HEK293 (cell line): ENCODE measurements around the gene CFAP107.

ENCODE experiments used
- CTCF ChIA-PET: fragments of 350-600 bp; formaldehyde crosslinking; extraction: SDS; loops from one replicate; lab custom pipeline; 2021; ENCODE audit warnings: antibody characterized with exemption; lab: Yijun Ruan, JAX
- POLR2A ChIA-PET: fragments of 300-600 bp; formaldehyde crosslinking; extraction: SDS; loops from one replicate; lab custom pipeline; 2020; ENCODE audit warnings: antibody characterized with exemption, inconsistent platforms; lab: Yijun Ruan, JAX
- H3K27ac ChIP-seq: fragments of 200-500 bp; sonication (Bioruptor generic); 2 replicates; pipeline ENCODE4 v1.5.1; 2014; ENCODE audit warnings: low read depth, low read length, control low read depth, inconsistent platforms; ENCODE audit errors: extremely low read depth
- H3K36me3 ChIP-seq, 2 experiments: fragments of 200-500 bp in 1 of 2; sonication (Bioruptor generic) in 1 of 2; 1 replicate in 1 of 2; 2 replicates in 1 of 2; pipeline ENCODE4 v1.5.1; 2014 to 2017; ENCODE audit warnings: inconsistent platforms in 2 of 2, low read length in 2 of 2; ENCODE audit not compliant: control insufficient read depth in 2 of 2, insufficient read depth in 1 of 2
- H3K4me1 ChIP-seq: fragments of 200-500 bp; sonication (Bioruptor generic); 2 replicates; pipeline ENCODE4 v1.5.1; 2014; ENCODE audit warnings: mild to moderate bottlenecking, low read length, inconsistent platforms; ENCODE audit not compliant: control insufficient read depth, insufficient read depth
- H3K4me3 ChIP-seq: 2 replicates; pipeline ENCODE4 v1.5.1; 2011; ENCODE audit warnings: low read depth, mild to moderate bottlenecking, control low read depth, low read length, moderate library complexity
- H3K9me3 ChIP-seq: fragments of 200-500 bp; sonication (Bioruptor generic); 2 replicates; pipeline ENCODE4 v1.5.1; 2014; ENCODE audit warnings: low read depth, low read length, inconsistent platforms; ENCODE audit not compliant: control insufficient read depth, insufficient read depth
- BCL6B ChIP-seq: fragments of 450-650 bp; formaldehyde crosslinking; IDR thresholded peaks from 2 replicates; pipeline ENCODE4 v1.5.1; 2017; ENCODE audit warnings: missing biosample characterization, missing genetic modification characterization
- GLIS1 ChIP-seq: fragments of 450-650 bp; formaldehyde crosslinking; IDR thresholded peaks from 2 replicates; pipeline ENCODE4 v1.5.1; 2016; ENCODE audit warnings: missing biosample characterization, missing genetic modification characterization
- HOXD13 ChIP-seq: sonication (generic); formaldehyde crosslinking; IDR thresholded peaks from 2 replicates; pipeline ENCODE4 v1.8.0; 2022; ENCODE audit warnings: missing genetic modification reagents, borderline replicate concordance
- MEIS1 ChIP-seq: sonication (generic); formaldehyde crosslinking; IDR thresholded peaks from 2 replicates; pipeline ENCODE4 v1.8.1; 2022; ENCODE audit warnings: missing genetic modification reagents, mild to moderate bottlenecking, borderline replicate concordance
- MYNN ChIP-seq: fragments of 450-650 bp; formaldehyde crosslinking; IDR thresholded peaks from 2 replicates; pipeline ENCODE4 v1.5.1; 2016; ENCODE audit warnings: missing biosample characterization, missing genetic modification characterization, borderline replicate concordance
- MZF1 ChIP-seq: fragments of 450-650 bp; formaldehyde crosslinking; IDR thresholded peaks from 2 replicates; pipeline ENCODE4 v1.5.1; 2017; ENCODE audit warnings: missing biosample characterization, missing genetic modification characterization, borderline replicate concordance
- SCRT1 ChIP-seq: fragments of 450-650 bp; formaldehyde crosslinking; IDR thresholded peaks from 2 replicates; pipeline ENCODE4 v1.5.1; 2016; ENCODE audit warnings: missing biosample characterization, missing genetic modification characterization, borderline replicate concordance
- SP2 ChIP-seq: fragments of 450-650 bp; formaldehyde crosslinking; IDR thresholded peaks from 2 replicates; pipeline ENCODE4 v1.5.1; 2016; ENCODE audit warnings: missing biosample characterization, missing genetic modification characterization
- TCF7L2 ChIP-seq: IDR thresholded peaks from 2 replicates; pipeline ENCODE4 v1.6.1; 2011; ENCODE audit warnings: low read depth, mild to moderate bottlenecking, inconsistent platforms, low read length, moderate library complexity, borderline replicate concordance
- ZFP69B ChIP-seq: fragments of 450-650 bp; formaldehyde crosslinking; IDR thresholded peaks from 2 replicates; pipeline ENCODE4 v1.5.1; 2016; ENCODE audit warnings: missing biosample characterization, missing genetic modification characterization
- ZNF10 ChIP-seq: fragments of 450-650 bp; formaldehyde crosslinking; IDR thresholded peaks from 2 replicates; pipeline ENCODE4 v1.5.1; 2017; ENCODE audit warnings: missing biosample characterization, missing genetic modification characterization
- ZNF155 ChIP-seq: fragments of 450-650 bp; formaldehyde crosslinking; IDR thresholded peaks from 2 replicates; pipeline ENCODE4 v1.5.1; 2016; ENCODE audit warnings: missing biosample characterization, missing genetic modification characterization
- ZNF157 ChIP-seq: fragments of 450-650 bp; formaldehyde crosslinking; IDR thresholded peaks from 2 replicates; pipeline ENCODE4 v1.5.1; 2016; ENCODE audit warnings: missing biosample characterization, missing genetic modification characterization
- ZNF18 ChIP-seq: fragments of 450-650 bp; formaldehyde crosslinking; IDR thresholded peaks from 2 replicates; pipeline ENCODE4 v1.5.1; 2016; ENCODE audit warnings: missing biosample characterization, missing genetic modification characterization
- ZNF24 ChIP-seq: fragments of 450-650 bp; formaldehyde crosslinking; IDR thresholded peaks from 2 replicates; pipeline ENCODE4 v1.5.1; 2016; ENCODE audit warnings: missing biosample characterization, missing genetic modification characterization
- ZNF292 ChIP-seq: fragments of 450-650 bp; formaldehyde crosslinking; IDR thresholded peaks from 2 replicates; pipeline ENCODE4 v1.5.1; 2016; ENCODE audit warnings: low read depth, missing biosample characterization, missing genetic modification characterization, borderline replicate concordance
- ZNF394 ChIP-seq: fragments of 450-650 bp; formaldehyde crosslinking; IDR thresholded peaks from 2 replicates; pipeline ENCODE4 v1.5.1; 2016; ENCODE audit warnings: missing biosample characterization, missing genetic modification characterization, mild to moderate bottlenecking, moderate library complexity, borderline replicate concordance
- ZNF510 ChIP-seq: fragments of 450-650 bp; formaldehyde crosslinking; IDR thresholded peaks from 2 replicates; pipeline ENCODE4 v1.5.1; 2018; ENCODE audit warnings: mild to moderate bottlenecking, missing genetic modification characterization, missing biosample characterization; ENCODE audit not compliant: insufficient replicate concordance
- ZNF513 ChIP-seq: fragments of 450-650 bp; IDR thresholded peaks from 2 replicates; pipeline ENCODE4 v1.5.1; 2018; ENCODE audit warnings: missing biosample characterization, missing genetic modification characterization
- ZNF544 ChIP-seq: fragments of 450-650 bp; formaldehyde crosslinking; IDR thresholded peaks from 2 replicates; pipeline ENCODE4 v1.5.0; 2017; ENCODE audit warnings: missing biosample characterization, missing genetic modification characterization
- ZNF548 ChIP-seq: fragments of 450-650 bp; formaldehyde crosslinking; IDR thresholded peaks from 2 replicates; pipeline ENCODE4 v1.5.1; 2016; ENCODE audit warnings: missing biosample characterization, missing genetic modification characterization
- ZNF585B ChIP-seq: fragments of 450-650 bp; formaldehyde crosslinking; IDR thresholded peaks from 2 replicates; pipeline ENCODE4 v1.5.1; 2016; ENCODE audit warnings: missing biosample characterization, missing genetic modification characterization
- ZNF76 ChIP-seq: fragments of 450-650 bp; formaldehyde crosslinking; IDR thresholded peaks from 2 replicates; pipeline ENCODE4; 2016; ENCODE audit warnings: low read depth, missing biosample characterization, missing genetic modification characterization, borderline replicate concordance
- ZNF837 ChIP-seq: fragments of 450-650 bp; formaldehyde crosslinking; IDR thresholded peaks from 2 replicates; pipeline ENCODE4 v1.5.1; 2016; ENCODE audit warnings: missing biosample characterization, missing genetic modification characterization
- TF ChIP-seq, protein P1 (sequence below): fragments of 450-650 bp; formaldehyde crosslinking; IDR thresholded peaks from 2 replicates; pipeline ENCODE4 v1.5.1; 2016; ENCODE audit warnings: missing biosample characterization, missing genetic modification characterization

CFAP107 gene

DNA sequence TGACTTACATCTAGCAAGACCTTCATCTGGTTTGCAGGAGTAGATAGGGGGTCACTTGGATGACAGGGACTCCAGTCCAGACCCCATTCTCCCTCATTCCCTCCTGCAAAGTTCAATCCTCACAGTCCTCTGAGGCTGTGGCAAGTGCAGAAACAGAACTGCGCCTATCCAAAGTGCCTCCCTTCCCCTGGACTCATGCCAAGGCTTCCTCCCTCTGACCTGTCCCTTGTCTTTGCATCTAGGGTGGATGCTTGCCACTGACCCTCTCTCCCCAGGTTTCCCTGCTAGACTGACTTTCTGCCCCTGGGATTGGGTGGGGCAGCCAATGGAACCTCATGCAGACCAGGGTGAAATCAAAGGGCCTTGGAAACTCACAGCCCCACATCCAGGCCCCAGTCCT is 63.9 kb downstream of the CFAP107 start:
- Histone ChIP-seq H3K4me3 (no peak overlapping the region), H3K4me1 (no peaks in the 10 kb centered on the region), H3K27ac (no peak overlapping the region), H3K36me3 (no peaks in the 10 kb centered on the region), H3K9me3 (no peaks in the 10 kb centered on the region)
- no peak for TF ChIP-seq MZF1
- TF ChIP-seq TCF7L2, result no peak
- no peak for TF ChIP-seq ZNF394 (tag by site-specific recombination)
- no peak for TF ChIP-seq MEIS1 (CRISPR knock-in tag)
- no peak for TF ChIP-seq ZNF76
- ChIA-PET POLR2A (no interaction called here), CTCF (no interaction called here)

DNA sequence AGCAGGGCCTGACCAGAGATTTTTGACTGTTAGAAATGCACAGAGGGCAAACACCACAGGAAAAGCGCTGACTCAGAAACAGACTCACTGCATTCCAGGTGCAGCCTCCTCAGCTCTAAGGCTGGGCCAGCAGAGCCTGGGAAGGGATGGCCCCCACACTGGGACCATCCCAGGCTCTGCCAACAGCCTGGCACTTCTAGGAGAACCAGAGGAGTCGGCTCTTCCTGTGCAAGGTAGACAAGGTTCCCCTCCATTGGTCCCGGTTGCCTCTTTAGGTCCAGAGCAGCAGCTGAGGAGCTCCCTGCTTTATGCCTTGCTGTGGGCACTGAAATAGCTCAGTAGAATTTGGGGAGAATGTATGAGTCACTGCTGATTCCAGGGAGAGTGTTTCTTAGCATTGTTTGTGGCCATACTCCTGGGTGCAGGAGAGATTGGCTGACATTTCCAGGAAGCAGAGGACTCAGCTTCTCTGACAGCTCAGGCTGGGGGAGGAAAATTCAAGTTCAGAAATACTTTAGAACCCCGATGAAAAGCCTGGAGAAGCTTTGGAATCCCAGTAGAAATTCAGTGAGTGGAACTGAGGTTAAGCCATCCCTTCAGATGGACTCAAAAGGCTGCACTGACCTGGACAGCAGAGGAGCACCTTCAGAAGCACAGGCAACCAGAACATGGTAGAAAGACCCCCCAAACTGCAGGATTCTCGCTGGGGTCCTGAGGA is 64.8 kb downstream of the CFAP107 start:
- Histone ChIP-seq H3K9me3 (no peaks in the 10 kb centered on the region), H3K4me1 (no peaks in the 10 kb centered on the region), H3K4me3 (no peak overlapping the region), H3K27ac (no peak overlapping the region)
- ChIA-PET CTCF (no interaction called here), POLR2A (no interaction called here)
- no peak for TF ChIP-seq ZFP69B
- no peak for TF ChIP-seq SP2 (tag by site-specific recombination)
- TF ChIP-seq ZNF510 (tag by site-specific recombination), result no peak
- no peak for TF ChIP-seq ZNF24 (tag by site-specific recombination)
- no peak for TF ChIP-seq BCL6B (tag by site-specific recombination)
- TF ChIP-seq ZNF585B, result no peak
- no peak for TF ChIP-seq SCRT1 (tag by site-specific recombination)
- TF ChIP-seq ZNF76, result no peak
- TF ChIP-seq ZNF10 (tag by site-specific recombination), result no peak
- TF ChIP-seq ZNF544 (tag by site-specific recombination), result no peak
- no peak for TF ChIP-seq GLIS1
- TF ChIP-seq MYNN (tag by site-specific recombination), result no peak
- no peak for TF ChIP-seq ZNF18 (tag by site-specific recombination)
- TF ChIP-seq, all 188 proteins: peak for 0
- H3K36me3 ChIP-seq, result no peaks in the 10 kb centered on the region

DNA sequence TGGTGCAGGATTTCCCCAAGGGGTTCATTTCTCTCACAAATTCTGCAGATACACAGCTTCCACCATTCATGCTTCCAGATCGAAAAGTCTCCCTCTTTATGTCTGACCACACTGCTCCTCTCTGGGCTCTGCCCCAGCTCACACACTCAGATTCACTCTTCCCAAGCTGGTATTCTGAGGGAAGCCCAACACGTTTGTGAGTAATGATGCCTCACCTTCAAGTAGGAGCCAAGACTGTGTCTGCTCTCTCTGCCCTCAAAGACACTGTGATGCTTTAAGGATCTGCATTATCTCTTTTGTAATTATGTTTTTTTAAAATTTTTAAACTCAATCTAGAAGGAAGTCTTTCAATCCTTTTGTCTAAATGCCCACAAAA is 65.4 kb downstream of the CFAP107 start:
- no peak overlapping the region for H3K4me3 ChIP-seq
- TF ChIP-seq ZNF292 (tag by site-specific recombination) (no peak), ZNF513 (tag by site-specific recombination) (no peak), ZNF837 (tag by site-specific recombination) (no peak), ZNF18 (tag by site-specific recombination) (no peak), ZNF548 (tag by site-specific recombination) (no peak), ZNF155 (tag by site-specific recombination) (no peak), HOXD13 (CRISPR knock-in tag) (no peak), ZNF157 (no peak)
- TF ChIP-seq, protein P1, sequence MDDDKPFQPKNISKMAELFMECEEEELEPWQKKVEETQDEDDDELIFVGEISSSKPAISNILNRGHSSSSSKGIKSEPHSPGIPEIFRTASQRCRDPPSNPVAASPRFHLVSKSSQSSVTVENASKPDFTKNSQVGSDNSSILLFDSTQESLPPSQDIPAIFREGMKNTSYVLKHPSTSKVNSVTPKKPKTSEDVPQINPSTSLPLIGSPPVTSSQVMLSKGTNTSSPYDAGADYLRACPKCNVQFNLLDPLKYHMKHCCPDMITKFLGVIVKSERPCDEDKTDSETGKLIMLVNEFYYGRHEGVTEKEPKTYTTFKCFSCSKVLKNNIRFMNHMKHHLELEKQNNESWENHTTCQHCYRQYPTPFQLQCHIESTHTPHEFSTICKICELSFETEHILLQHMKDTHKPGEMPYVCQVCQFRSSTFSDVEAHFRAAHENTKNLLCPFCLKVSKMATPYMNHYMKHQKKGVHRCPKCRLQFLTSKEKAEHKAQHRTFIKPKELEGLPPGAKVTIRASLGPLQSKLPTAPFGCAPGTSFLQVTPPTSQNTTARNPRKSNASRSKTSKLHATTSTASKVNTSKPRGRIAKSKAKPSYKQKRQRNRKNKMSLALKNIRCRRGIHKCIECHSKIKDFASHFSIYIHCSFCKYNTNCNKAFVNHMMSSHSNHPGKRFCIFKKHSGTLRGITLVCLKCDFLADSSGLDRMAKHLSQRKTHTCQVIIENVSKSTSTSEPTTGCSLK, result no peak
- ChIA-PET POLR2A (no interaction called here), CTCF (no interaction called here)
- no peak overlapping the region for H3K27ac ChIP-seq
- H3K9me3 ChIP-seq, result no peaks in the 10 kb centered on the region
- H3K36me3 ChIP-seq, result no peaks in the 10 kb centered on the region
- no peaks in the 10 kb centered on the region for H3K4me1 ChIP-seq
